BLaER1 treated with 17β-estradiol and CSF1 and Interleukin-3, amounts not matched to agents 10 nM and 100 nM (cell line): ENCODE measurements around the gene GATAD2A.
"Not testable (repeated sequence)": the region's sequence is repeated elsewhere in the genome, so short reads cannot be mapped to it uniquely, and the experiment has no call there.

Experiments
- H3K27ac ChIP-seq, 11 experiments: shearing (Covaris generic); formaldehyde crosslinking; 2 replicates each; pipeline ENCODE4 v1.8.1; 2022
- H3K27me3 ChIP-seq, 11 experiments: shearing (Covaris generic); formaldehyde crosslinking; 2 replicates each; pipeline ENCODE4 v1.8.1; 2022
- H3K36me3 ChIP-seq, 11 experiments: shearing (Covaris generic); formaldehyde crosslinking; 2 replicates each; pipeline ENCODE4 v1.8.1; 2022
- H3K4me1 ChIP-seq, 10 experiments: shearing (Covaris generic); formaldehyde crosslinking; 2 replicates each; pipeline ENCODE4 v1.8.1; 2022
- H3K4me2 ChIP-seq, 11 experiments: shearing (Covaris generic); formaldehyde crosslinking; 2 replicates each; pipeline ENCODE4 v1.8.1; 2022
- H3K4me3 ChIP-seq, 10 experiments: shearing (Covaris generic); formaldehyde crosslinking; 2 replicates each; pipeline ENCODE4 v1.8.1; 2022
- H3K9ac ChIP-seq, 11 experiments: shearing (Covaris generic); formaldehyde crosslinking; 2 replicates each; pipeline ENCODE4 v1.8.1; 2022
- H3K9me3 ChIP-seq, 11 experiments: shearing (Covaris generic); formaldehyde crosslinking; replicated peaks in 1 of 11; 2 replicates each; pipeline ENCODE4 v1.8.1; 2022
- H4K20me1 ChIP-seq, 11 experiments: shearing (Covaris generic); formaldehyde crosslinking; 2 replicates each; pipeline ENCODE4 v1.8.1; 2022
- Cebpa-rat ChIP-seq, 11 experiments: shearing (Covaris generic); IDR thresholded peaks; 2 replicates each; pipeline ENCODE4 v1.8.1; 2022

Gene GATAD2A

GRCh38 chr19:19371059-19371458 lies 34.4 kb upstream of the GATAD2A start:
- Histone ChIP-seq H3K27me3 (no peaks in the 10 kb centered on the region), H4K20me1 (no peaks in the 10 kb centered on the region), H3K9me3 (no peaks in the 10 kb centered on the region), H3K36me3 (no peaks in the 10 kb centered on the region), H3K4me1 (peaks cover 41 to 69% (median 57%) of the 10 kb centered on the region in 10 experiments), H3K4me2 (peak overlapping the region in 2 of 11 experiments; percentile 32 to 37; a peak in 3 of 22 replicates), H3K4me3 (no peak overlapping the region), H3K9ac (peak overlapping the region in 2 of 11 experiments; percentile 19 to 53; a peak in 1 of 22 replicates), H3K27ac (peak overlapping the region in 5 of 11 experiments; percentile 17 to 40 (median 32); a peak in 6 of 22 replicates)
- TF ChIP-seq Cebpa-rat (IDR thresholded peaks at IDR 0.05), result no peak

DNA sequence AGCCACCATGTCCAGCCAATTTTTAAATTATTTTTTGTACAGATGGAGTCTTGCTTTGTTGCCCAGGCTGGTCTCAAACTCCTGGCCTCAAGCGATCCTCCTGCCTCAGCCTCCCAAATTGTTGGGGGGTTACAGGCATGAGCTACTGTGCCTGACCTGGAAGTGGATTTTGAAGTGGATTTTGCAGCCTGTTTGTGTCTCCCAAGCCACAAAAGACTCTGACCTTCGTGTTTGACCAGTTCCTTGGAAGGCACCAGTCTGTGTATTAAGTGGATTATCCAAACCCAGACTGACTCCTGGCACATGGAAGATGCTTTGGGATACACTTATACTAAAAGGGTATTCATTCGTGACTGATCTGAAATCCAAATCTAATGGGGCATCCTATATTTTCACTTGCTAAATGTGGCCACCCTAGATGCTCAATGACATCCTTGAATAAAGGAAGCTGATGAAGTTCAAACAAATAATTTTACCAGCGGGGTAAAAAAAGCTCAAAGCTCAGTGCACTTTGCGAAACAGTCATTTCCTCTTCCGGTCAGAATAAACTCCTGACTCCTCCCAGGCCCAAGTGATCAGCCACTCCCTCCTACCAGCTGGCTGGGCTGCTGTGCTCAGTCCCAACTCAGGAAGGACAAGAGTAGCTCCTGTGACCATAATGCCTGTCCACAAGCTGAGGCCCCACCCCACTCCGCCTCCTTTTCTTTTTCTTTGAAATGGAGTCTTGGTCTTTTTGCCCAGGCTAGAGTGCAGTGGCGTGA lies 32.6 kb upstream of the GATAD2A start:
- H3K36me3 ChIP-seq, result no peaks in the 10 kb centered on the region

DNA sequence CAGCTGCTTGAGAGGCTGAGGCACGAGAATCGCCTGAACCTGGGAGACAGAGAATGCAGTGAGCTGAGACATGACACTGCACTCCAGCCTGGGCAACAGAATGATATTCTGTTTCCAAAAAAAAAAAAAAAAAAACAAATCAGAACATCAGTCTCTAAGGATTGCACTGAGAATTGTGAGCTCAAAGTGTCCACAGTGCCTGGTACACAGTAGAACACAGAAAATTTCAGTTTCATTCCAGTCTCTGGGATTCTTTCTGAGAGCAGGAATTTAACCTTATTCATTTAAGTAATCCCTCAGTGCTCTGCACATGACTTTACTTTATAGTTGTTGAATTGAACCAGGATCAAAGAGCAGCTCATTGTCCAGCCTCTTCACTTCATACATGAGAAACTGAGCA lies 25.9 kb upstream of the GATAD2A start:
- Histone ChIP-seq H3K36me3 (no peaks in the 10 kb centered on the region), H3K4me3 (no peak overlapping the region), H3K4me1 (peaks cover 17 to 94% (median 51%) of the 10 kb centered on the region in 10 experiments), H3K9ac (no peak overlapping the region), H4K20me1 (no peaks in the 10 kb centered on the region), H3K27me3 (no peaks in the 10 kb centered on the region), H3K4me2 (peak overlapping the region in 4 of 11 experiments; percentile 0 to 77 (median 49); a peak in 4 of 22 replicates), H3K27ac (no peak overlapping the region), H3K9me3 (no peaks in the 10 kb centered on the region)
- no peak for TF ChIP-seq Cebpa-rat (IDR thresholded peaks at IDR 0.05)

More for the DNA sequence above, 32.6 kb upstream of the GATAD2A start:
- Histone ChIP-seq H3K27ac (peak overlapping the region; percentile 65 to 89 (median 84); a peak in 21 of 22 replicates), H3K27me3 (no peaks in the 10 kb centered on the region), H3K4me1 (peaks cover 32 to 71% (median 58%) of the 10 kb centered on the region in 10 experiments), H3K9me3 (no peaks in the 10 kb centered on the region), H4K20me1 (no peaks in the 10 kb centered on the region), H3K4me3 (peak overlapping the region in 6 of 10 experiments; percentile 29 to 44 (median 38); a peak in 10 of 20 replicates), H3K4me2 (peak overlapping the region; percentile 58 to 91 (median 81)), H3K9ac (peak overlapping the region; percentile 38 to 72 (median 64); a peak in 20 of 22 replicates)
- TF ChIP-seq Cebpa-rat (IDR thresholded peaks at IDR 0.05), result peak in 5 of 11 experiments; percentile 19 to 68 (median 30); a peak in 6 of 22 replicates

- H3K27ac ChIP-seq, H3K9ac ChIP-seq, H3K36me3 ChIP-seq, H3K9me3 ChIP-seq, H3K27me3 ChIP-seq, H3K4me3 ChIP-seq, H4K20me1 ChIP-seq: not testable (repeated sequence)
- H3K4me1 ChIP-seq, result peaks cover 15 to 92% (median 48%) of the 10 kb centered on the region in 10 experiments
- peak overlapping the region in 2 of 11 experiments; percentile 40 to 72; a peak in 3 of 22 replicates for H3K4me2 ChIP-seq
Measured at GRCh38 chr19:19380316-19380715, 25.2 kb upstream of the GATAD2A start.

GRCh38 chr19:19381007-19381926 lies 24.2 kb upstream of the GATAD2A start:
- H3K4me1 ChIP-seq, result peaks cover 10 to 83% (median 39%) of the 10 kb centered on the region in 10 experiments

DNA sequence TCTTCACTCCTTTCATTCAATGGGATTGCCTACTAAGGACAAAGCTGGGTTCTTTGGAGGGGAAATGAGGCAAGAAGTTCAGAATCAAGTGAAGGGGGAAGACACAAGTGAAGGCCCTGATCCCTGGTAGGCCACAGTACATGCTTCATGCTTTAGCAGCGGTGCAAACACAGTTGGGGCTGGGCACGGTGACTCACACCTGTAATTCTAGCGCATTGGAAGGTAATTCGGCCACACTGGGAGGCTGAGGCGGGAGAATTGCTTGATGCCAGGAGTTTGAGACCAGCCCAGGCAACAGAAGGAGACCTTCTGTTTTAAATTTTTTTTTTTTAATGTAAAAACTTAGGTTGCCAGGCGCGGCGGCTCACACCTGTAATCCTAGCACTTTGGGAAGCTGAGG lies 23.4 kb upstream of the GATAD2A start:
- Histone ChIP-seq H3K4me1 (peaks cover 16 to 77% (median 41%) of the 10 kb centered on the region in 10 experiments), H3K36me3 (no peaks in the 10 kb centered on the region)

More at GRCh38 chr19:19381007-19381926, 24.2 kb upstream of the GATAD2A start:
- no peak overlapping the region; a peak in 2 of 22 replicates for H3K27ac ChIP-seq
- H3K4me3 ChIP-seq, result no peak overlapping the region
- peaks cover 0 to 2% (median 0%) of the 10 kb centered on the region in 11 experiments; a peak in 1 of 22 replicates for H4K20me1 ChIP-seq
- no peaks in the 10 kb centered on the region for H3K27me3 ChIP-seq
- H3K9ac ChIP-seq, result no peak overlapping the region
- H3K36me3 ChIP-seq, result no peaks in the 10 kb centered on the region
- no peaks in the 10 kb centered on the region for H3K9me3 ChIP-seq
- no peak for TF ChIP-seq Cebpa-rat (IDR thresholded peaks at IDR 0.05)
- peak overlapping the region in 5 of 11 experiments; percentile 39 to 72 (median 56); a peak in 9 of 22 replicates for H3K4me2 ChIP-seq

DNA sequence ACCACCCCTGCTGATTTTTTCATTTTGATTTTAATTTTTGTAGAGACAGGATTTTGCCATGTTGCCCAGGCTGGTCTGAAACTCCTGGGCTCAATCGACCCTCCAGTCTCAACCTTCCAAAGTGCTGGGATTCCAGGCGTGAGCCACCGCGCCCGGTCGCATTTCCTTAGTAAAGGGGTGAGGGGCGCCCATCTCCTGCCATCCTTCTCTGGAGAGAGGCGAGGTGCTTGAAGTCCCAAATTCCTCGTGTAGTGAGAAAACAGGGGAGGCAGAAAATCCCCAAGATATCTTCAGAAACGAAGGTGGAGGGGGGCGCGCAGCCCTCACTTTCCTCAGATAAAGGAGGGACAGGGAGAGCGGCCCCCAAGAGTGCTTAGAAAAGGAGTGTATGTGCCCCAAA lies 21.0 kb upstream of the GATAD2A start:
- Histone ChIP-seq H3K9ac (peak overlapping the region; percentile 73 to 92 (median 86)), H3K4me3 (peak overlapping the region; percentile 48 to 98 (median 62)), H3K27ac (peak overlapping the region; percentile 81 to 93 (median 85); a peak in 21 of 22 replicates), H4K20me1 (peaks cover 0 to 31% (median 4%) of the 10 kb centered on the region in 11 experiments; a peak in 8 of 22 replicates), H3K4me2 (peak overlapping the region; percentile 82 to 98 (median 93)), H3K27me3 (no peaks in the 10 kb centered on the region), H3K4me1 (peaks cover 39 to 77% (median 54%) of the 10 kb centered on the region in 10 experiments), H3K9me3 (no peaks in the 10 kb centered on the region), H3K36me3 (peaks cover 0 to 16% (median 3%) of the 10 kb centered on the region in 11 experiments; a peak in 8 of 22 replicates)
- TF ChIP-seq Cebpa-rat (IDR thresholded peaks at IDR 0.05), result no peak

More for the DNA sequence above, 23.4 kb upstream of the GATAD2A start:
- H3K4me3 ChIP-seq, result no peak overlapping the region
- no peak for TF ChIP-seq Cebpa-rat (IDR thresholded peaks at IDR 0.05)
- peak overlapping the region in 1 of 11 experiments; percentile 21; a peak in 4 of 22 replicates for H3K4me2 ChIP-seq
- no peak overlapping the region for H3K9ac ChIP-seq
- peaks cover 0 to 11% (median 0%) of the 10 kb centered on the region in 11 experiments; a peak in 4 of 22 replicates for H4K20me1 ChIP-seq
- H3K27ac ChIP-seq, result no peak overlapping the region
- no peaks in the 10 kb centered on the region for H3K27me3 ChIP-seq
- no peaks in the 10 kb centered on the region for H3K9me3 ChIP-seq

DNA sequence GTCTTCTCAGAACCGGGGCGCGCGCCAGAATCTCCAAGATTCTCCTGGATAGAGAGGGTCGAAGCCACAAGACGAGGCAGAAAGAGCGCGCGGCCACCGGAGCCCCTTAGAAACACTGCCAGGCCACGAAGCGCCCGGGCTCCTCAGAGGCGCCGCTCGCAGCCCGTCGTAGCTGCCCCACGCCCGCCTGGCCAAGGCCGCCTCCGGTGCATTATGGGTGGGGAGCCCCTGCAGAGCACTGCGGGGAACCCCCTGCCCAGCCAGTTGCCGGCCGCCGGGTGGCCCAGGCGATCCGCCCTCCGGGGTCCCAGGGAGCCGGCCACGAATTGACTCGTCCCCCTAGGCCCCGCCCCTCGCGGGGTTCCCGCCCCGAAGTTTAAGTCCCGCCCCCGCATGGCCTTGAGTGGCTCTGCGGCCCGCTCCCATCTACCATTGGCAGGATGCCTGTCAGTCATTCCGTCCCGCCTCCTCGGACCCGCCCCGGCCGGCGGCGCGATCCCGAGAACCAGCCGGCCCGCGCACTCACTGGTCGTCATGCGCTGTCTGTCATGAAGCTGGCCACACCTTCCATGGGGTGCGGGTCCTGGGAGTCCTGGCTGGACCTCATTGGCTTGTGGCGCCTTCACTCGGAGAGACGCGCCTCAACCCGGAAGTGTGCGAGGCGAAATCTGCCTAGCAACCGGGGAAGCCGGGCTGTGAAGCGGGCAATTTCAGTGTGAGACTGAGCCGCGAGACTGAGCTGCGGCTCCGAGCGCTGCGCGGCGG lies 20.2 kb upstream of the GATAD2A start:
- Histone ChIP-seq H3K36me3 (peaks cover 0 to 24% (median 9%) of the 10 kb centered on the region in 11 experiments; a peak in 11 of 22 replicates), H3K27ac (peak overlapping the region; percentile 92 to 98 (median 97)), H3K9me3 (no peaks in the 10 kb centered on the region), H3K4me2 (peak overlapping the region; percentile 83 to 100 (median 99)), H3K4me3 (peak overlapping the region; percentile 87 to 100 (median 98)), H3K27me3 (no peaks in the 10 kb centered on the region), H3K9ac (peak overlapping the region; percentile 93 to 99 (median 98)), H4K20me1 (peaks cover 0 to 38% (median 7%) of the 10 kb centered on the region in 11 experiments; a peak in 8 of 22 replicates), H3K4me1 (peaks cover 48 to 78% (median 62%) of the 10 kb centered on the region in 10 experiments)
- TF ChIP-seq Cebpa-rat (IDR thresholded peaks at IDR 0.05), result no peak
